K562 (cell line): ENCODE measurements around the gene ISY1. TPM values are rescaled to one million over a fixed set of nuclear protein-coding genes. Genes with fewer than 3 reads are reported as not detected.

Experiments
- HDAC2 ChIP-seq: fragments of 450-650 bp; IDR thresholded peaks from 2 replicates; pipeline ENCODE4 v1.6.1; 2016; ENCODE audit warnings: mild to moderate bottlenecking
- HLTF ChIP-seq: fragments of 450-650 bp; IDR thresholded peaks from 2 replicates; pipeline ENCODE4 v1.6.1; 2016
- NFXL1 ChIP-seq: fragments of 450-650 bp; formaldehyde crosslinking; IDR thresholded peaks from 2 replicates; pipeline ENCODE4 v1.4.0; 2021; ENCODE audit warnings: mild to moderate bottlenecking
- SP1 ChIP-seq: sonication (generic); formaldehyde crosslinking; IDR thresholded peaks from 2 replicates; pipeline ENCODE4 v1.8.1; 2022; ENCODE audit warnings: mild to moderate bottlenecking, missing genetic modification reagents
- TAF7 ChIP-seq: fragments of 450-650 bp; IDR thresholded peaks from 2 replicates; pipeline ENCODE4 v1.6.1; 2016; ENCODE audit warnings: missing genetic modification characterization, missing compliant biosample characterization
- ZC3H4 ChIP-seq: sonication (generic); formaldehyde crosslinking; IDR thresholded peaks from 2 replicates; pipeline ENCODE4 v1.9.0; 2021; ENCODE audit warnings: missing genetic modification reagents, borderline replicate concordance
- polyA plus RNA-seq, 8 experiments: library from polyadenylated mRNA; depleted of rRNA in 4 of 8; stranded (reverse) in 5 of 8; unstranded in 3 of 8; fragments of >200 nt; fragmentation: Nextera tagmentation in 2 of 8; fragmentation: Illumina TruSeq in 1 of 8; extraction: Ambion mirVana in 2 of 8; extraction: Trizol in 1 of 8; gene quantifications; 2 replicates each; pipeline versions ENCODE4 v1.2.1 to v1.2.3, GENCODE V29; 2011 to 2014; ENCODE audit warnings: inconsistent platforms in 1 of 8, missing spikeins in 1 of 8
- total RNA-seq, 7 experiments: library from RNA; depleted of rRNA in 6 of 7; stranded (reverse); fragments of >200 nt in 6 of 7; fragmentation: Illumina TruSeq in 2 of 7; extraction: Trizol in 2 of 7; gene quantifications; 2 replicates each; pipeline versions ENCODE4 v1.2.1 to v1.2.3, GENCODE V29; 2011 to 2021; ENCODE audit warnings: low replicate concordance in 1 of 7
- TF ChIP-seq, protein P1 (sequence below): sonication (generic); formaldehyde crosslinking; IDR thresholded peaks from 2 replicates; pipeline ENCODE4 v1.8.0; 2022; ENCODE audit warnings: mild to moderate bottlenecking, missing genetic modification reagents
- TF ChIP-seq, protein P2 (sequence below): fragments of 450-650 bp; formaldehyde crosslinking; IDR thresholded peaks from 2 replicates; pipeline ENCODE4 v1.4.0; 2022; ENCODE audit warnings: mild to moderate bottlenecking, moderate library complexity
- TF ChIP-seq, protein P3 (sequence below): fragments of 450-650 bp; formaldehyde crosslinking; conservative IDR thresholded peaks from 2 replicates; pipeline ENCODE4 v1.4.0; 2022; ENCODE audit warnings: mild to moderate bottlenecking, missing genetic modification characterization
- TF ChIP-seq, protein P4 (sequence below), 2 experiments: fragments of 450-650 bp; IDR thresholded peaks; 2 replicates each; pipeline ENCODE4 v1.6.1; 2016

ISY1 gene
- total and polyA plus RNA-seq, 9 of the 15 experiments (the other 6 are each of a cell fraction or from before 2014, with no cell fraction given), result 23.5 to 50.0 (median 32.9) TPM

DNA sequence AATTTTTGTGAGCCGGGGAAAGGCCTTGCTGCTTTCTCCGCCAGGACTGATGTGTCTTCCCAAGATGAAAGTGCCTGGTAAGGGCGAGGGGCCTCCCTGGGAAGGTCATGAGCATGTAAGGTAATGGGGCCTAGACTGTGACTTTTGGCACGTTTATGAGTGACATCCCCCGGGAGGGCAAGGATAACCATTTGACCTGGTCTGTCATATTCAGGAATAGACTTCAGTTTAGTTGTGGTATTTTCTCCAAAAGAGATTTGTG lies 23.5 kb upstream of the ISY1 start (continued):
- TF ChIP-seq, protein P1, sequence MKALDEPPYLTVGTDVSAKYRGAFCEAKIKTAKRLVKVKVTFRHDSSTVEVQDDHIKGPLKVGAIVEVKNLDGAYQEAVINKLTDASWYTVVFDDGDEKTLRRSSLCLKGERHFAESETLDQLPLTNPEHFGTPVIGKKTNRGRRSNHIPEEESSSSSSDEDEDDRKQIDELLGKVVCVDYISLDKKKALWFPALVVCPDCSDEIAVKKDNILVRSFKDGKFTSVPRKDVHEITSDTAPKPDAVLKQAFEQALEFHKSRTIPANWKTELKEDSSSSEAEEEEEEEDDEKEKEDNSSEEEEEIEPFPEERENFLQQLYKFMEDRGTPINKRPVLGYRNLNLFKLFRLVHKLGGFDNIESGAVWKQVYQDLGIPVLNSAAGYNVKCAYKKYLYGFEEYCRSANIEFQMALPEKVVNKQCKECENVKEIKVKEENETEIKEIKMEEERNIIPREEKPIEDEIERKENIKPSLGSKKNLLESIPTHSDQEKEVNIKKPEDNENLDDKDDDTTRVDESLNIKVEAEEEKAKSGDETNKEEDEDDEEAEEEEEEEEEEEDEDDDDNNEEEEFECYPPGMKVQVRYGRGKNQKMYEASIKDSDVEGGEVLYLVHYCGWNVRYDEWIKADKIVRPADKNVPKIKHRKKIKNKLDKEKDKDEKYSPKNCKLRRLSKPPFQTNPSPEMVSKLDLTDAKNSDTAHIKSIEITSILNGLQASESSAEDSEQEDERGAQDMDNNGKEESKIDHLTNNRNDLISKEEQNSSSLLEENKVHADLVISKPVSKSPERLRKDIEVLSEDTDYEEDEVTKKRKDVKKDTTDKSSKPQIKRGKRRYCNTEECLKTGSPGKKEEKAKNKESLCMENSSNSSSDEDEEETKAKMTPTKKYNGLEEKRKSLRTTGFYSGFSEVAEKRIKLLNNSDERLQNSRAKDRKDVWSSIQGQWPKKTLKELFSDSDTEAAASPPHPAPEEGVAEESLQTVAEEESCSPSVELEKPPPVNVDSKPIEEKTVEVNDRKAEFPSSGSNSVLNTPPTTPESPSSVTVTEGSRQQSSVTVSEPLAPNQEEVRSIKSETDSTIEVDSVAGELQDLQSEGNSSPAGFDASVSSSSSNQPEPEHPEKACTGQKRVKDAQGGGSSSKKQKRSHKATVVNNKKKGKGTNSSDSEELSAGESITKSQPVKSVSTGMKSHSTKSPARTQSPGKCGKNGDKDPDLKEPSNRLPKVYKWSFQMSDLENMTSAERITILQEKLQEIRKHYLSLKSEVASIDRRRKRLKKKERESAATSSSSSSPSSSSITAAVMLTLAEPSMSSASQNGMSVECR (CRISPR knock-in tag), result no peak
- TF ChIP-seq, protein P2, sequence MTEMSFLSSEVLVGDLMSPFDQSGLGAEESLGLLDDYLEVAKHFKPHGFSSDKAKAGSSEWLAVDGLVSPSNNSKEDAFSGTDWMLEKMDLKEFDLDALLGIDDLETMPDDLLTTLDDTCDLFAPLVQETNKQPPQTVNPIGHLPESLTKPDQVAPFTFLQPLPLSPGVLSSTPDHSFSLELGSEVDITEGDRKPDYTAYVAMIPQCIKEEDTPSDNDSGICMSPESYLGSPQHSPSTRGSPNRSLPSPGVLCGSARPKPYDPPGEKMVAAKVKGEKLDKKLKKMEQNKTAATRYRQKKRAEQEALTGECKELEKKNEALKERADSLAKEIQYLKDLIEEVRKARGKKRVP (CRISPR knock-in tag), result no peak
- TF ChIP-seq SP1 (CRISPR knock-in tag) (no peak), ZC3H4 (CRISPR knock-in tag) (0 out of 2 replicates have a peak, but pooled peaks have one; percentile 45), TAF7 (tag) (no peak), HLTF (no peak), HDAC2 (0 out of 2 replicates have a peak, but pooled peaks have one; percentile 6), NFXL1 (CRISPR knock-in tag) (no peak)
- TF ChIP-seq, protein P3, sequence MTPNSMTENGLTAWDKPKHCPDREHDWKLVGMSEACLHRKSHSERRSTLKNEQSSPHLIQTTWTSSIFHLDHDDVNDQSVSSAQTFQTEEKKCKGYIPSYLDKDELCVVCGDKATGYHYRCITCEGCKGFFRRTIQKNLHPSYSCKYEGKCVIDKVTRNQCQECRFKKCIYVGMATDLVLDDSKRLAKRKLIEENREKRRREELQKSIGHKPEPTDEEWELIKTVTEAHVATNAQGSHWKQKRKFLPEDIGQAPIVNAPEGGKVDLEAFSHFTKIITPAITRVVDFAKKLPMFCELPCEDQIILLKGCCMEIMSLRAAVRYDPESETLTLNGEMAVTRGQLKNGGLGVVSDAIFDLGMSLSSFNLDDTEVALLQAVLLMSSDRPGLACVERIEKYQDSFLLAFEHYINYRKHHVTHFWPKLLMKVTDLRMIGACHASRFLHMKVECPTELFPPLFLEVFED (CRISPR knock-in tag), result no peak
- TF ChIP-seq, protein P4, sequence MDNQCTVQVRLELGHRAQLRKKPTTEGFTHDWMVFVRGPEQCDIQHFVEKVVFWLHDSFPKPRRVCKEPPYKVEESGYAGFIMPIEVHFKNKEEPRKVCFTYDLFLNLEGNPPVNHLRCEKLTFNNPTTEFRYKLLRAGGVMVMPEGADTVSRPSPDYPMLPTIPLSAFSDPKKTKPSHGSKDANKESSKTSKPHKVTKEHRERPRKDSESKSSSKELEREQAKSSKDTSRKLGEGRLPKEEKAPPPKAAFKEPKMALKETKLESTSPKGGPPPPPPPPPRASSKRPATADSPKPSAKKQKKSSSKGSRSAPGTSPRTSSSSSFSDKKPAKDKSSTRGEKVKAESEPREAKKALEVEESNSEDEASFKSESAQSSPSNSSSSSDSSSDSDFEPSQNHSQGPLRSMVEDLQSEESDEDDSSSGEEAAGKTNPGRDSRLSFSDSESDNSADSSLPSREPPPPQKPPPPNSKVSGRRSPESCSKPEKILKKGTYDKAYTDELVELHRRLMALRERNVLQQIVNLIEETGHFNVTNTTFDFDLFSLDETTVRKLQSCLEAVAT (IDR thresholded peaks at IDR 0.05), result no peak
